Lung (tissue), 12 donors: ENCODE results near the gene HIRIP3. TPM values are rescaled to one million over a fixed set of nuclear protein-coding genes. Genes with fewer than 3 reads are reported as not detected.

Source experiments
- ATAC-seq: fragments of 200-7000 bp; cut with Tn5 transposase; one replicate; pipeline ENCODE4 v1.9.1; 2020; ENCODE audit warnings: moderate number of reproducible peaks; ENCODE audit not compliant: insufficient read depth, low FRiP score
- DNase-seq, 3 donors: peaks; one replicate each; pipeline ENCODE4 v3.0.0-alpha.2; 2013 to 2017
- H3K27ac ChIP-seq, 2 donors: one replicate each; pipeline ENCODE4 v1.5.1; 2013; ENCODE audit warnings: mild to moderate bottlenecking in 2 of 2, moderate library complexity in 2 of 2, control low read depth in 1 of 2, inconsistent platforms in 1 of 2, low read depth in 1 of 2, low read length in 1 of 2
- H3K27me3 ChIP-seq, 3 donors: one replicate each; pipeline ENCODE4 v1.5.1; 2013; ENCODE audit warnings: low read length in 2 of 3; ENCODE audit not compliant: control insufficient read depth in 3 of 3, insufficient read depth in 3 of 3
- H3K36me3 ChIP-seq, 4 donors: one replicate each; pipeline ENCODE4 v1.5.1; 2013; ENCODE audit warnings: low read length in 4 of 4, mild to moderate bottlenecking in 1 of 4, moderate library complexity in 1 of 4; ENCODE audit not compliant: control insufficient read depth in 4 of 4, insufficient read depth in 4 of 4
- H3K4me1 ChIP-seq, 5 donors: one replicate each; pipeline ENCODE4 v1.5.1; 2013; ENCODE audit warnings: low read length in 5 of 5, mild to moderate bottlenecking in 2 of 5, moderate library complexity in 1 of 5; ENCODE audit not compliant: control insufficient read depth in 5 of 5, insufficient read depth in 5 of 5
- H3K4me3 ChIP-seq: one replicate; pipeline ENCODE4 v1.5.1; 2013; ENCODE audit warnings: mild to moderate bottlenecking, control low read depth, moderate library complexity
- H3K9ac ChIP-seq, 2 donors: one replicate each; pipeline ENCODE4 v1.5.1; 2013; ENCODE audit warnings: low read length in 2 of 2, control low read depth in 1 of 2; ENCODE audit not compliant: insufficient read depth in 1 of 2
- H3K9me3 ChIP-seq, 4 donors: one replicate each; pipeline ENCODE4 v1.5.1; 2013; ENCODE audit warnings: low read length in 3 of 4, mild to moderate bottlenecking in 1 of 4, moderate library complexity in 1 of 4; ENCODE audit not compliant: control insufficient read depth in 4 of 4, insufficient read depth in 3 of 4
- WGBS, 2 donors: extraction: QIAGEN DNeasy Blood & Tissue Kit; methylation state at CpG; one replicate each; pipeline ENCODE4 v1.1.7; 2013; 5-methylcytosine and 5-hydroxymethylcytosine counted together
- polyA plus RNA-seq, 2 donors: library from polyadenylated mRNA; stranded (reverse); fragments of 200-250 nt; gene quantifications; one replicate each; pipeline ENCODE4 v1.2.1, GENCODE V29; 2013
- total RNA-seq, 2 donors: library from RNA; depleted of rRNA in 1 of 2; stranded (reverse); fragments of >200 nt in 1 of 2; gene quantifications; one replicate each; pipeline ENCODE4 v1.2.1, GENCODE V29; 2014 to 2021
- TF ChIP-seq, protein P1 (sequence below): IDR thresholded peaks from 2 replicates; pipeline ENCODE4 v1.5.1; 2012; ENCODE audit warnings: mild to moderate bottlenecking; ENCODE audit errors: control extremely low read depth, extremely low read depth
- donor health status: control.
- donor health status: control.
- donor health status: Bipolar disorder and iron deficiency.
- donor health status: healthy.
- donor health status: DM: yes; HTN: yes; CAD: no.

The HIRIP3 gene
- total and polyA plus RNA-seq, 4 donors, result 13.1 to 22.7 (median 17.7) TPM

- DNase-seq (no peak), ATAC-seq (no peak)
- Histone ChIP-seq H3K4me3 (no peak overlapping the region), H3K9ac (no peak overlapping the region), H3K9me3 (no peaks in the 10 kb centered on the region), H3K36me3 (peaks cover 0 to 25% (median 2%) of the 10 kb centered on the region in 4 donors), H3K27me3 (no peaks in the 10 kb centered on the region), H3K27ac (no peak overlapping the region), H3K4me1 (peaks cover 0 to 14% (median 4%) of the 10 kb centered on the region in 5 donors)
- 90 to 93% methylated on average over 6 of the region's 6 CpGs for WGBS, 2 donors
- TF ChIP-seq, protein P1, sequence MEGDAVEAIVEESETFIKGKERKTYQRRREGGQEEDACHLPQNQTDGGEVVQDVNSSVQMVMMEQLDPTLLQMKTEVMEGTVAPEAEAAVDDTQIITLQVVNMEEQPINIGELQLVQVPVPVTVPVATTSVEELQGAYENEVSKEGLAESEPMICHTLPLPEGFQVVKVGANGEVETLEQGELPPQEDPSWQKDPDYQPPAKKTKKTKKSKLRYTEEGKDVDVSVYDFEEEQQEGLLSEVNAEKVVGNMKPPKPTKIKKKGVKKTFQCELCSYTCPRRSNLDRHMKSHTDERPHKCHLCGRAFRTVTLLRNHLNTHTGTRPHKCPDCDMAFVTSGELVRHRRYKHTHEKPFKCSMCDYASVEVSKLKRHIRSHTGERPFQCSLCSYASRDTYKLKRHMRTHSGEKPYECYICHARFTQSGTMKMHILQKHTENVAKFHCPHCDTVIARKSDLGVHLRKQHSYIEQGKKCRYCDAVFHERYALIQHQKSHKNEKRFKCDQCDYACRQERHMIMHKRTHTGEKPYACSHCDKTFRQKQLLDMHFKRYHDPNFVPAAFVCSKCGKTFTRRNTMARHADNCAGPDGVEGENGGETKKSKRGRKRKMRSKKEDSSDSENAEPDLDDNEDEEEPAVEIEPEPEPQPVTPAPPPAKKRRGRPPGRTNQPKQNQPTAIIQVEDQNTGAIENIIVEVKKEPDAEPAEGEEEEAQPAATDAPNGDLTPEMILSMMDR, result no peak
Observed at GRCh38 chr16:29999605-30000004, 4.2 kb upstream of the HIRIP3 start.

DNA sequence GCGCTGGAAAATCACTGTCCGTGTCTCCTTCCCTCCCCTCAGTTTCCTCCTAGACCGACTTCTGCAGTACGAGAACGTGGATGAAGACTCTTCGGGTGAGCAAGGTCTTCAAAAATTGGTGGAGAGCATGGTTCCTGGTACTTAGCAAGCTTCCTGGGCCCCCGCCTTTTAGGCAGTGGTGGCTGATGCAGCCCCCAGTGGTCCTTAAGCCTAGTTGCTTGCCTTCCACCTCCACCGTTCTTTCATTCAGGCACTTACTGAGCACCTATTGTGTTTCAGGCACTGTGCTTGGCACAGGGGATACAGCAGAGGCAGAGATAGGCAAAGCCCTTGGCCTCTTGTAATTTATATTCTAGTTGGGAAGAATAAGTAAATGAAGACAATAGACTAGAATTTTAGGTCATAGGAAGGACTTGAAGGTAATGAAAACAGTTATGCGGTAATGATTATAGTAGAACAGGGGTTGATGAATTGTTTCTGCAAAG lies 1.4 kb upstream of the HIRIP3 start:
- Histone ChIP-seq H3K36me3 (peaks cover 0 to 35% (median 13%) of the 10 kb centered on the region in 4 donors), H3K27me3 (no peaks in the 10 kb centered on the region), H3K4me3 (peak overlapping the region; percentile 91), H3K27ac (no peak overlapping the region), H3K9ac (peak overlapping the region; percentile 24 to 58), H3K4me1 (peaks cover 0 to 21% (median 8%) of the 10 kb centered on the region in 5 donors), H3K9me3 (no peaks in the 10 kb centered on the region)
- no peak for ATAC-seq
- TF ChIP-seq, protein P1, result no peak
- no peak for DNase-seq
- 18 to 21% methylated on average over 9 of the region's 9 CpGs for WGBS, 2 donors

DNA sequence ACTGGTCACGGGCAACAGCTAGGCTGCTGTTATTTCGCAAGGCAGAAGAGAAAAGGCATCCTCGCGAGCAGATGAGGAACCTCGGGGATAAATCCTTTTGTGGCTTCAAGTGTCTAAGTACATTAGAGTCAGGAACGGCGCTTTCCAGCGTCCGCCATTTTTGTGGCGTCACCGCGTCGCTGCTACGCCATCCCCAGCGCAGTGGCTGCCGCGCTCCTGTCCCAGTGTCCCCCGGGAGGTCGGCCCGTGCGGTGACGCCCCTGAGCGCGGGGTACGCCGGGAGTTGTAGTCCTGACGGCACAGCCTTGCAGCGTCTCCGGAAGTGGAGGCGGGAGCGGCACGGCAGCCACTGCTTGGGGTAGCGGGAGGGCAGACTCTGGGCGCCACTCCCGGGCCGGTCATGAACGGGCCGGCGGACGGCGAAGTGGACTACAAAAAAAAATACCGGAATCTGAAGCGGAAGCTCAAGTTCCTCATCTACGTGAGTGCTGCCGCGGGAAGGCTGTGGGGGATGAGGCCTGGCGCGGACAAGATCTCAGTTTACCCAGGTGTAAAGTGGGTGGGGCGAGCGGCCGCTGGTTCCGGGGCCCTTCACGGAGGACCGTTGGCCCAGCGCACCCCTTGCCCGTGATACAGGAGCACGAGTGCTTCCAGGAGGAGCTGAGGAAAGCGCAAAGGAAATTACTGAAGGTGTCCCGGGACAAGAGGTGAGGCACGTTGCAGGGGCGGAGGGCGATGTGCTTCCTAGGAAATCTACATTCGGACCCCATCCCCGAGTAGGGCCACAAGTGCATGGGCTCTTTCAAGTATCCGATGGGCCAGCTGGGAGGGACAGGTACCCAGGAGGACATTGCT lies 721 bp upstream of the HIRIP3 start, which contains the start of gene INO80E:
Gene INO80E (plus strand): TSS at position 331 of the 855 bp plus-strand sequence. CDS start 70 bp downstream, at position 401.
- Histone ChIP-seq H3K4me3 (peak within 1 kb of the TSS; percentile 91), H3K27ac (peak within 1 kb of the TSS; percentile 91 to 95), H3K4me1 (peaks cover 0 to 21% (median 8%) of the 10 kb centered on the region in 5 donors), H3K36me3 (peaks cover 0 to 37% (median 14%) of the 10 kb centered on the region in 4 donors), H3K9ac (peak within 1 kb of the TSS; percentile 93 to 97), H3K9me3 (no peaks in the 10 kb centered on the region), H3K27me3 (no peaks in the 10 kb centered on the region)
- ATAC-seq (peak; percentile 98), DNase-seq (peak; percentile 98 to 99 (median 98))
- TF ChIP-seq, protein P1, result no peak
- 0% methylated on average over 64 to 65 of the region's 65 CpGs for WGBS, 2 donors
